ENCODE data around the gene RELN. TPM values are rescaled to one million over a fixed set of nuclear protein-coding genes. Genes with fewer than 3 reads are reported as not detected.

Gene RELN
- total and polyA plus RNA-seq, 10 of the 15 experiments (the other 5 are each of a cell fraction or from before 2014, with no cell fraction given): 0.11 to 0.21 TPM; not detected in 8

- no peak for TF ChIP-seq REST (IDR thresholded peaks at IDR 0.05; ENCODE audit: low read depth, low read length)
- TF ChIP-seq SMARCA5 (IDR thresholded peaks at IDR 0.05): no peak
- TF ChIP-seq MTA3 (IDR thresholded peaks at IDR 0.05; ENCODE audit: borderline replicate concordance, low read length): no peak
Observed at GRCh38 chr7:103664577-103664976, 324.9 kb downstream of the RELN start (continued).

GRCh38 chr7:103660455-103661371 is 328.7 kb downstream of the RELN start:
- no peak overlapping the region for H3K27ac ChIP-seq (ENCODE audit: control insufficient read depth, insufficient read depth)
- ChIA-PET SMC1A (ENCODE audit: uncharacterized antibody, unreplicated experiment) (no interaction called here), POLR2A (no interaction called here), RAD21 (ENCODE audit: unreplicated experiment) (no interaction called here), CTCF (interaction anchor here (0.6 kb wide), 1 partner anchor 202 kb away, joined by 3 read pairs; no protein-coding TSS in a partner anchor)
- no peak overlapping the region for H3K4me2 ChIP-seq (ENCODE audit: control insufficient read depth, insufficient read depth)
- H3K79me2 ChIP-seq (ENCODE audit: control insufficient read depth, insufficient read depth, low read length): no peaks in the 10 kb centered on the region
- H3K9me3 ChIP-seq (replicated peaks; ENCODE audit: control insufficient read depth, insufficient read depth, low read length): no peaks in the 10 kb centered on the region
- intact Hi-C loops (cut with micrococcal nuclease; ENCODE audit: unreplicated experiment) (no loop called here), in situ Hi-C loops (cut with MboI) (no loop called here)
- DNase-seq (ENCODE audit: low read depth, low spot score) (no peak), ATAC-seq (no peak), FAIRE-seq (no peak)
- no peaks in the 10 kb centered on the region for H4K20me1 ChIP-seq (ENCODE audit: control insufficient read depth, insufficient read depth)
- BruUV-seq (replicated peaks): no TSS peak
- H3K36me3 ChIP-seq (ENCODE audit: control insufficient read depth in 2 of 2, insufficient read depth in 2 of 2, low read length in 1 of 2): no peaks in the 10 kb centered on the region
- no peak overlapping the region for H3K9ac ChIP-seq (ENCODE audit: control insufficient read depth, insufficient read depth, low read length)
- no peaks in the 10 kb centered on the region for H3K27me3 ChIP-seq (replicated peaks in 1 of 2; ENCODE audit: control insufficient read depth in 2 of 2, insufficient read depth in 2 of 2, low read length in 1 of 2)
- H2AFZ ChIP-seq (ENCODE audit: control insufficient read depth, low read depth, low read length): no peak overlapping the region
- TF ChIP-seq MXI1 (IDR thresholded peaks at IDR 0.05; ENCODE audit: low read depth, low read length): no peak
- TF ChIP-seq CREB1 (IDR thresholded peaks at IDR 0.05; ENCODE audit: low read depth): no peak
- TF ChIP-seq E2F8 (IDR thresholded peaks at IDR 0.05; ENCODE audit: low read depth, partially characterized antibody): no peak
- no peak for TF ChIP-seq MTA3 (IDR thresholded peaks at IDR 0.05; ENCODE audit: borderline replicate concordance, low read length)
- no peak for TF ChIP-seq SPI1 (IDR thresholded peaks at IDR 0.05; ENCODE audit: borderline replicate concordance, insufficient read depth, low read depth, low read length)
- no peak for TF ChIP-seq RUNX3 (IDR thresholded peaks at IDR 0.05; ENCODE audit: low read length)
- TF ChIP-seq IRF4 (IDR thresholded peaks at IDR 0.05; ENCODE audit: low read depth, low read length): no peak
- WGBS (ENCODE audit: insufficient coverage, insufficient replicate concordance, low lambda C conversion rate, missing lambda C conversion rate): 23% methylated on average over 7 of the region's 7 CpGs
- H3K4me3 ChIP-seq: no peak overlapping the region
- no peaks in the 10 kb centered on the region for H3K4me1 ChIP-seq (ENCODE audit: control insufficient read depth, insufficient read depth, low read length)

All from GM12878 (cell line).